HepG2 (cell line): ENCODE measurements around the gene ATF3. TPM values are rescaled to one million over a fixed set of nuclear protein-coding genes. Genes with fewer than 3 reads are reported as not detected.
A peak's percentile ranks its signal among the peaks of the same experiment; 100 is the strongest.

Source experiments
- ARHGAP35 ChIP-seq: sonication (generic); formaldehyde crosslinking; IDR thresholded peaks from 2 replicates; pipeline ENCODE4 v1.9.0; 2022; ENCODE audit warnings: mild to moderate bottlenecking, inconsistent platforms, moderate library complexity, missing genetic modification reagents, borderline replicate concordance
- ARID5B ChIP-seq: IDR thresholded peaks from 2 replicates; pipeline ENCODE4 v1.4.0; 2020; ENCODE audit warnings: mild to moderate bottlenecking, missing genetic modification reagents
- E2F1 ChIP-seq: sonication (generic); formaldehyde crosslinking; IDR thresholded peaks from 2 replicates; pipeline ENCODE4 v1.5.0; 2020; ENCODE audit warnings: missing genetic modification reagents
- GFI1 ChIP-seq: sonication (generic); formaldehyde crosslinking; IDR thresholded peaks from 2 replicates; pipeline ENCODE4 v1.5.0; 2020; ENCODE audit warnings: missing genetic modification reagents, mild to moderate bottlenecking, borderline replicate concordance
- HMG20B ChIP-seq: conservative IDR thresholded peaks from 2 replicates; pipeline ENCODE4 v1.6.1; 2016; ENCODE audit warnings: missing genetic modification reagents, missing compliant biosample characterization
- IRF9 ChIP-seq: sonication (generic); formaldehyde crosslinking; IDR thresholded peaks from 2 replicates; pipeline ENCODE4 v1.8.0; 2022; ENCODE audit warnings: missing genetic modification reagents, mild to moderate bottlenecking, borderline replicate concordance
- KLF13 ChIP-seq: sonication (generic); formaldehyde crosslinking; IDR thresholded peaks from 2 replicates; pipeline ENCODE4 v1.4.0; 2020; ENCODE audit warnings: mild to moderate bottlenecking, missing genetic modification reagents
- KMT2B ChIP-seq: IDR thresholded peaks from 2 replicates; pipeline ENCODE4 v1.6.1; 2016; ENCODE audit warnings: missing genetic modification reagents, missing compliant biosample characterization
- NFYB ChIP-seq: sonication (generic); formaldehyde crosslinking; IDR thresholded peaks from 2 replicates; pipeline ENCODE4 v1.4.0; 2020; ENCODE audit warnings: missing genetic modification reagents
- NR2F6 ChIP-seq, 2 experiments: IDR thresholded peaks; 2 replicates each; pipeline ENCODE4 v1.6.1; 2016; ENCODE audit warnings: antibody characterized with exemption in 1 of 2, mild to moderate bottlenecking in 1 of 2
- PTBP1 ChIP-seq: fragments of 200-400 bp; formaldehyde crosslinking; IDR thresholded peaks from 2 replicates; pipeline ENCODE4 v1.6.1; 2018; ENCODE audit warnings: low read length, low read depth; ENCODE audit not compliant: poor library complexity, severe bottlenecking
- RXRA ChIP-seq: sonication (generic); formaldehyde crosslinking; IDR thresholded peaks from 2 replicates; pipeline ENCODE4 v1.5.1; 2020; ENCODE audit warnings: missing genetic modification reagents
- TMF1 ChIP-seq: sonication (generic); formaldehyde crosslinking; IDR thresholded peaks from 2 replicates; pipeline ENCODE4 v1.8.1; 2022; ENCODE audit warnings: low read depth, missing genetic modification reagents
- ZNF136 ChIP-seq: sonication (generic); formaldehyde crosslinking; IDR thresholded peaks from 2 replicates; pipeline ENCODE4 v1.8.1; 2022; ENCODE audit warnings: low read depth, mild to moderate bottlenecking, moderate library complexity, missing genetic modification reagents
- ZNF282 ChIP-seq: fragments of 450-650 bp; IDR thresholded peaks from 2 replicates; pipeline ENCODE4 v1.6.1; 2018; ENCODE audit not compliant: partially characterized antibody
- ZNF414 ChIP-seq: sonication (generic); formaldehyde crosslinking; IDR thresholded peaks from 2 replicates; pipeline ENCODE4 v1.5.0; 2020; ENCODE audit warnings: missing genetic modification reagents
- ZNF556 ChIP-seq: sonication (generic); formaldehyde crosslinking; IDR thresholded peaks from 2 replicates; pipeline ENCODE4 v1.4.0; 2020; ENCODE audit warnings: mild to moderate bottlenecking, missing genetic modification reagents, borderline replicate concordance
- polyA plus RNA-seq, 8 experiments: library from polyadenylated mRNA; depleted of rRNA in 3 of 8; stranded (reverse) in 7 of 8; unstranded in 1 of 8; fragments of >200 nt; fragmentation: Illumina TruSeq in 4 of 8; extraction: Trizol in 4 of 8; gene quantifications; 2 replicates each; pipeline versions ENCODE4 v1.2.1 to v1.2.3, GENCODE V29; 2011 to 2016; ENCODE audit warnings: low read depth in 4 of 8, missing spikeins in 1 of 8, mixed read lengths in 1 of 8; ENCODE audit not compliant: insufficient read depth in 1 of 8
- total RNA-seq, 5 experiments: library from RNA; depleted of rRNA; stranded (reverse); fragments of >200 nt; fragmentation: Illumina TruSeq; extraction: Trizol; gene quantifications; 2 replicates each; pipeline ENCODE4 v1.2.3, GENCODE V29; 2016; ENCODE audit warnings: low read depth in 1 of 5
- TF ChIP-seq, protein P1 (sequence below): sonication (generic); formaldehyde crosslinking; IDR thresholded peaks from 2 replicates; pipeline ENCODE4 v1.4.0; 2020; ENCODE audit warnings: missing genetic modification reagents
- TF ChIP-seq, protein P2 (sequence below): sonication (generic); formaldehyde crosslinking; IDR thresholded peaks from 2 replicates; pipeline ENCODE4 v1.4.0; 2020; ENCODE audit warnings: missing genetic modification reagents, borderline replicate concordance

Gene ATF3
- total and polyA plus RNA-seq, 2 of the 13 experiments (the other 11 are each of a cell fraction or from before 2014, with no cell fraction given): 5.0 to 13.0 TPM

- no peak for TF ChIP-seq ZNF414 (CRISPR knock-in tag)
- TF ChIP-seq, protein P1, sequence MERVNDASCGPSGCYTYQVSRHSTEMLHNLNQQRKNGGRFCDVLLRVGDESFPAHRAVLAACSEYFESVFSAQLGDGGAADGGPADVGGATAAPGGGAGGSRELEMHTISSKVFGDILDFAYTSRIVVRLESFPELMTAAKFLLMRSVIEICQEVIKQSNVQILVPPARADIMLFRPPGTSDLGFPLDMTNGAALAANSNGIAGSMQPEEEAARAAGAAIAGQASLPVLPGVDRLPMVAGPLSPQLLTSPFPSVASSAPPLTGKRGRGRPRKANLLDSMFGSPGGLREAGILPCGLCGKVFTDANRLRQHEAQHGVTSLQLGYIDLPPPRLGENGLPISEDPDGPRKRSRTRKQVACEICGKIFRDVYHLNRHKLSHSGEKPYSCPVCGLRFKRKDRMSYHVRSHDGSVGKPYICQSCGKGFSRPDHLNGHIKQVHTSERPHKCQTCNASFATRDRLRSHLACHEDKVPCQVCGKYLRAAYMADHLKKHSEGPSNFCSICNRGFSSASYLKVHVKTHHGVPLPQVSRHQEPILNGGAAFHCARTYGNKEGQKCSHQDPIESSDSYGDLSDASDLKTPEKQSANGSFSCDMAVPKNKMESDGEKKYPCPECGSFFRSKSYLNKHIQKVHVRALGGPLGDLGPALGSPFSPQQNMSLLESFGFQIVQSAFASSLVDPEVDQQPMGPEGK (CRISPR knock-in tag): peak; percentile 85
- 0 out of 2 replicates have a peak, but pooled peaks have one; percentile 22 for TF ChIP-seq ZNF556
- no peak for TF ChIP-seq GFI1 (CRISPR knock-in tag)
- no peak for TF ChIP-seq NR2F6 (IDR thresholded peaks at IDR 0.05)
- TF ChIP-seq NR2F6 (CRISPR knock-in tag; IDR thresholded peaks at IDR 0.05): no peak
- TF ChIP-seq E2F1 (CRISPR knock-in tag): peak; percentile 72
- no peak for TF ChIP-seq PTBP1
- TF ChIP-seq, protein P2, sequence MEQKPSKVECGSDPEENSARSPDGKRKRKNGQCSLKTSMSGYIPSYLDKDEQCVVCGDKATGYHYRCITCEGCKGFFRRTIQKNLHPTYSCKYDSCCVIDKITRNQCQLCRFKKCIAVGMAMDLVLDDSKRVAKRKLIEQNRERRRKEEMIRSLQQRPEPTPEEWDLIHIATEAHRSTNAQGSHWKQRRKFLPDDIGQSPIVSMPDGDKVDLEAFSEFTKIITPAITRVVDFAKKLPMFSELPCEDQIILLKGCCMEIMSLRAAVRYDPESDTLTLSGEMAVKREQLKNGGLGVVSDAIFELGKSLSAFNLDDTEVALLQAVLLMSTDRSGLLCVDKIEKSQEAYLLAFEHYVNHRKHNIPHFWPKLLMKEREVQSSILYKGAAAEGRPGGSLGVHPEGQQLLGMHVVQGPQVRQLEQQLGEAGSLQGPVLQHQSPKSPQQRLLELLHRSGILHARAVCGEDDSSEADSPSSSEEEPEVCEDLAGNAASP (CRISPR knock-in tag): no peak; the same call in 1 of the 2 replicates
- TF ChIP-seq TMF1 (CRISPR knock-in tag): peak; percentile 55; the same call in 1 of the 2 replicates
- TF ChIP-seq IRF9 (CRISPR knock-in tag): no peak; the same call in 1 of the 2 replicates
- no peak for TF ChIP-seq KLF13 (CRISPR knock-in tag)
- TF ChIP-seq KMT2B (CRISPR knock-in tag): no peak
- peak; percentile 16; the same call in 1 of the 2 replicates for TF ChIP-seq HMG20B (CRISPR knock-in tag)
- TF ChIP-seq ZNF282: no peak
- no peak for TF ChIP-seq RXRA (CRISPR knock-in tag)
- no peak for TF ChIP-seq ARHGAP35
- TF ChIP-seq NFYB (CRISPR knock-in tag): no peak; the same call in 1 of the 2 replicates
- TF ChIP-seq ARID5B (CRISPR knock-in tag): peak; percentile 72
- no peak for TF ChIP-seq ZNF136 (CRISPR knock-in tag)
Observed at GRCh38 chr1:212608392-212608958, at the start of gene ATF3 (continued).
